Frontal cortex (tissue), 4 donors: Measurements from ENCODE around the gene CORO1C. TPM values are rescaled to one million over a fixed set of nuclear protein-coding genes. Genes with fewer than 3 reads are reported as not detected.
"Not testable (repeated sequence)": the region's sequence is repeated elsewhere in the genome, so short reads cannot be mapped to it uniquely, and the experiment has no call there.

Experiments used
- DNase-seq, 2 donors: peaks; one replicate each; pipeline ENCODE4 v3.0.0; 2012; ENCODE audit warnings: low spot score in 2 of 2
- FAIRE-seq: peaks from 2 replicates; lab custom pipeline; 2012; peaks lifted over from hg19 to GRCh38; lab: Jason Lieb, UNC
- total RNA-seq: library from RNA; depleted of rRNA; stranded (reverse); fragments of >200 nt; gene quantifications from one replicate; pipeline ENCODE4 v1.2.3, GENCODE V29; 2014
- donor health status: control.
- donor health status: control.
- donor health status: control.

Gene CORO1C
- total RNA-seq, 1 donor from 2014 or later = 171 TPM

- DNase-seq (no peak), FAIRE-seq (no peak)
Observed at GRCh38 chr12:108756421-108756820, 25.1 kb upstream of the CORO1C start.

- FAIRE-seq = no peak
Observed at GRCh38 chr12:108755481-108755880, 24.2 kb upstream of the CORO1C start.

GRCh38 chr12:108753976-108754375 is 22.7 kb upstream of the CORO1C start:
- DNase-seq (no peak), FAIRE-seq (no peak)

More at GRCh38 chr12:108755481-108755880, 24.2 kb upstream of the CORO1C start:
- DNase-seq = no peak

GRCh38 chr12:108752387-108752786 is 21.1 kb upstream of the CORO1C start:
- FAIRE-seq (no peak), DNase-seq (no peak)

- FAIRE-seq = no peak
- DNase-seq = no peak
Observed at GRCh38 chr12:108751821-108752220, 20.5 kb upstream of the CORO1C start.

- DNase-seq, FAIRE-seq: not testable (repeated sequence)
Observed at GRCh38 chr12:108751003-108751402, 19.7 kb upstream of the CORO1C start.

- DNase-seq = no peak
- FAIRE-seq = no peak
Observed at GRCh38 chr12:108750526-108750925, 19.2 kb upstream of the CORO1C start.

GRCh38 chr12:108747563-108747962 is 16.2 kb upstream of the CORO1C start:
- DNase-seq = no peak
- FAIRE-seq = no peak

- FAIRE-seq = no peak
Observed at GRCh38 chr12:108745641-108746040, 14.3 kb upstream of the CORO1C start.

GRCh38 chr12:108744021-108744897 is 12.9 kb upstream of the CORO1C start:
- no peak for FAIRE-seq
- no peak for DNase-seq

More at GRCh38 chr12:108745641-108746040, 14.3 kb upstream of the CORO1C start:
- no peak for DNase-seq

- no peak for FAIRE-seq
- no peak for DNase-seq
Observed at GRCh38 chr12:108738170-108738569, 6.9 kb upstream of the CORO1C start.

- DNase-seq (no peak), FAIRE-seq (no peak)
Observed at GRCh38 chr12:108735855-108736254, 4.5 kb upstream of the CORO1C start.

GRCh38 chr12:108734200-108734906 is 3.0 kb upstream of the CORO1C start:
- DNase-seq (peak in 1 of 2 donors; percentile 35), FAIRE-seq (no peak)

GRCh38 chr12:108733230-108733531 is 1.9 kb upstream of the CORO1C start:
- not testable (repeated sequence) for FAIRE-seq, DNase-seq

GRCh38 chr12:108732489-108733229 is 1.3 kb upstream of the CORO1C start:
- no peak for DNase-seq
- FAIRE-seq = no peak

- FAIRE-seq (no peak), DNase-seq (peak; percentile 81 to 92)
Observed at GRCh38 chr12:108731866-108732461, 646 bp upstream of the CORO1C start.

GRCh38 chr12:108730365-108731104 is 783 bp downstream of the CORO1C start:
- FAIRE-seq = no peak
- peak; percentile 38 to 71 for DNase-seq

GRCh38 chr12:108729612-108730364 is 1.5 kb downstream of the CORO1C start:
- FAIRE-seq (no peak), DNase-seq (peak; percentile 28 to 47)
